ENCODE data around the gene TBL1X.

- TF ChIP-seq TAF1 (IDR thresholded peaks at IDR 0.05; ENCODE audit: borderline replicate concordance, insufficient read depth, low read length) = no peak
- no peak for TF ChIP-seq SIN3A (IDR thresholded peaks at IDR 0.05; ENCODE audit: borderline replicate concordance, insufficient read depth, low read length)
- TF ChIP-seq POLR2AphosphoS5 (IDR thresholded peaks at IDR 0.05; ENCODE audit: low read depth, low read length) = no peak
- no peak for TF ChIP-seq REST (IDR thresholded peaks at IDR 0.05; ENCODE audit: insufficient read depth in 1 of 2, low read depth in 2 of 2, low read length in 2 of 2)
These were observed 2.9 kb downstream of the TBL1X start for GRCh38 chrX:9467751-9468150.
